Progenitor cell of endocrine pancreas (in vitro differentiated cells): ENCODE data around the gene DTNB. TPM values are rescaled to one million over a fixed set of nuclear protein-coding genes. Genes with fewer than 3 reads are reported as not detected.

ENCODE experiments used
- DNase-seq: peaks from one replicate; pipeline ENCODE4 v3.0.0; 2021; ENCODE audit warnings: low spot score; ENCODE audit not compliant: unreplicated experiment
- H3K27ac Mint-ChIP-seq: 2 replicates; pipeline ENCODE4 v1.8.0; 2021; ENCODE audit warnings: mild to moderate bottlenecking, moderate library complexity, mixed read lengths
- H3K27me3 Mint-ChIP-seq: 2 replicates; pipeline ENCODE4 v1.8.0; 2021; ENCODE audit warnings: mixed read lengths
- H3K36me3 Mint-ChIP-seq: 2 replicates; pipeline ENCODE4 v1.8.0; 2022; ENCODE audit warnings: mixed read lengths; ENCODE audit not compliant: insufficient read depth
- H3K4me1 Mint-ChIP-seq: 2 replicates; pipeline ENCODE4 v1.8.0; 2021; ENCODE audit warnings: low read depth, mixed read lengths
- H3K4me3 Mint-ChIP-seq: 2 replicates; pipeline ENCODE4 v1.8.0; 2021; ENCODE audit warnings: low read depth, mild to moderate bottlenecking, moderate library complexity, mixed read lengths
- H3K9me3 Mint-ChIP-seq: 2 replicates; pipeline ENCODE4 v1.8.0; 2021; ENCODE audit warnings: low read depth, mixed read lengths
- total RNA-seq: library from RNA; stranded (reverse); gene quantifications from 2 replicates; pipeline ENCODE4 v1.2.1, GENCODE V29; 2021
- TF ChIP-seq, protein P1 (sequence below): fragments of 200-600 bp; sonication (generic); IDR thresholded peaks from one replicate; pipeline ENCODE4 v1.5.0; 2021; ENCODE audit warnings: antibody characterized with exemption, mild to moderate bottlenecking; ENCODE audit not compliant: unreplicated experiment

Gene DTNB
- total RNA-seq, 1 donor from 2014 or later: 29.3 TPM

DNA sequence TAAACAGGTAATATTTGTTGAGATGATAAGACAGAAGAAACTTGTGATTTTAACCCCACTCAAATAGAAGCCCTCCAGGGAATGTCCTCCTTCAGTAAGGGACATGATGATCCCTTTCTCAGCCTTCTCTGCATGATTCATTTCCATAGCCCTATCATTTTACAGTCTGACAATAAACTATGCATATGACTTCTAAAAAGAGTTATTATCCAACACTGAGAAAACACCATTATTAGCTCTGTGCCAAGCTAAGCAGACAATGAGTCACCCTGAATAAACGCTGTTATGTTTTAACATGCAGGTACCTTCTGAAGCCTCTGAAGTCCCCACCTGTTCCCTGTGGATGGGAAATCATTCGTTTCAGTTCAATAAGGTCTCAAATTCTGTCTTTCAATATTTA, 54.7 kb downstream of the DTNB start:
- peaks cover 12% of the 10 kb centered on the region for H3K36me3 Mint-ChIP-seq
- TF ChIP-seq, protein P1, sequence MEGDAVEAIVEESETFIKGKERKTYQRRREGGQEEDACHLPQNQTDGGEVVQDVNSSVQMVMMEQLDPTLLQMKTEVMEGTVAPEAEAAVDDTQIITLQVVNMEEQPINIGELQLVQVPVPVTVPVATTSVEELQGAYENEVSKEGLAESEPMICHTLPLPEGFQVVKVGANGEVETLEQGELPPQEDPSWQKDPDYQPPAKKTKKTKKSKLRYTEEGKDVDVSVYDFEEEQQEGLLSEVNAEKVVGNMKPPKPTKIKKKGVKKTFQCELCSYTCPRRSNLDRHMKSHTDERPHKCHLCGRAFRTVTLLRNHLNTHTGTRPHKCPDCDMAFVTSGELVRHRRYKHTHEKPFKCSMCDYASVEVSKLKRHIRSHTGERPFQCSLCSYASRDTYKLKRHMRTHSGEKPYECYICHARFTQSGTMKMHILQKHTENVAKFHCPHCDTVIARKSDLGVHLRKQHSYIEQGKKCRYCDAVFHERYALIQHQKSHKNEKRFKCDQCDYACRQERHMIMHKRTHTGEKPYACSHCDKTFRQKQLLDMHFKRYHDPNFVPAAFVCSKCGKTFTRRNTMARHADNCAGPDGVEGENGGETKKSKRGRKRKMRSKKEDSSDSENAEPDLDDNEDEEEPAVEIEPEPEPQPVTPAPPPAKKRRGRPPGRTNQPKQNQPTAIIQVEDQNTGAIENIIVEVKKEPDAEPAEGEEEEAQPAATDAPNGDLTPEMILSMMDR: no peak
- H3K27ac Mint-ChIP-seq: peak overlapping the region; percentile 0
- peaks cover 6% of the 10 kb centered on the region for H3K9me3 Mint-ChIP-seq
- no peak overlapping the region for H3K4me3 Mint-ChIP-seq
- DNase-seq: no peak
- H3K4me1 Mint-ChIP-seq: peaks cover 33% of the 10 kb centered on the region
- no peaks in the 10 kb centered on the region for H3K27me3 Mint-ChIP-seq

DNA sequence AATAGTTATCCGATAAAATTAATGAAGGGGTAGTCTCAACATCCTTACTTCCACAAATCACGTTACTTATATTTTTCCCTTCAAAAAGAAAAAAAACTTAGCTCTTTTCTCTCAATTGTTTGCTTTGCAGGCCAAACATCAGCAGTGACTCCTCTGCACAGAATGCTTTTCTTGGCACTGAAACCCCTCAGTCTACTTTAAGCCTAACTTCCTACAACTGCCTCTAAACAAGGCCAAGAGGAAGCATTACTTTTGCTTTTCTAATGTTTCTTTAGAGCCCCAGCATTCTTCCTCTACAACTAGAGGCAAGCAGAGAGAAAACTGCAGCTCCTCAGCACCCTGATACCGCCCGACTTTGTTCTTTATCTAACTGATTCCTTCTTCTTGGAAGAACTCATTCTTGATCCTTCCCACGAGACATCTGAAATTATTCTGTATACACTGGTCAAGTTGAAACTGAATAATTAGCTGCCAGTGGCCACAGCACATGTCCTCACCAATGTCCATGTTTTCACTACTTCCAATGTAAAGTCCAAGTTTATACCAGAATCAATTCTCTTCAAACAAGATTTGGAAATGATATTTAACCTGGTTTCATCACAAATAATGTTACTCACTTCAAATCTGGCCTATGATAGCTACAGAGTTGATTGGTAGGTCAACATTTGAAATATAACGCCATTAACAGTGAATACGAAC, 55.3 kb downstream of the DTNB start:
- TF ChIP-seq, protein P1: no peak
- Mint-ChIP-seq H3K27ac (peak overlapping the region; percentile 0), H3K9me3 (peaks cover 6% of the 10 kb centered on the region), H3K4me3 (no peak overlapping the region), H3K27me3 (no peaks in the 10 kb centered on the region), H3K36me3 (peaks cover 14% of the 10 kb centered on the region), H3K4me1 (peaks cover 33% of the 10 kb centered on the region)
- DNase-seq: no peak

DNA sequence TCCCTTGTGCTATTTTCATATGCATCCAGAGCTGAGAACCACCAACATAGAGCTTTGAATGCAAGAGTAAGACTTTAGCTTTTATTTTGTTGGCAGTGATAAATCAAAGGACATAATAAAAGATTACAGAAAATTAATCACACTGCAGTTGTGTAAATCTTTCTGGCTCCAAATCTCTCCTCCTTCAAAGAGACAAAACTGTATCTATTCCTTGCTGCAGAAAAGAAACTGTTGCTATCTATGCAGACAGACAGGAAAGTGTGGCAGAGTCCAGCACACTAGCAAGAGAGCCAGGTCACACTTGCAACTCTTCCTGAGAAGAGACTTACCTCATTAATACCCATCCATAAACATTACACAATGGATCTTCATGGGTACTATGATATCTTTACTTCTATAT, 57.5 kb downstream of the DTNB start:
- DNase-seq: no peak
- Mint-ChIP-seq H3K4me1 (peaks cover 33% of the 10 kb centered on the region), H3K36me3 (peaks cover 16% of the 10 kb centered on the region), H3K4me3 (no peak overlapping the region), H3K27me3 (no peaks in the 10 kb centered on the region), H3K27ac (no peak overlapping the region), H3K9me3 (peaks cover 6% of the 10 kb centered on the region)
- TF ChIP-seq, protein P1: no peak

DNA sequence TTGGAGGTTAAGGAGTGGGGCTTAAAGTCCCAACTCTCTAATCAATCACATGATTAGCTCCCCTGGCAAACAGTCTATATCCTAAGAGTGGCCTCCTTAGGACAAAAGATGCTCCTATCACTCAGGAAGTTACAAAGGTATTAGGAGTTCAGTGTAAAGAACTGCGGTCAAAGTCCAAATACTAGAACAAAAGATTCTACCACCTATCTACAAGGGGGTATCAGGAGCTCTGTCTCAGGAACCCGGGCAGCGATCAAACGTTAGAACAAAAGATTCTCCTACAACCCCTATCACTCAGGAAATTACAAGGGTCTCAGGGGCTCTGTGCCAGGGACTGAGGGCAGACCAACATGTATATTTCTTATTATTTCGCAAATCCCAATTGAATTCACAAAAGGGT, 58.0 kb downstream of the DTNB start:
- Mint-ChIP-seq H3K9me3 (peaks cover 6% of the 10 kb centered on the region), H3K36me3 (peaks cover 16% of the 10 kb centered on the region), H3K4me1 (peaks cover 33% of the 10 kb centered on the region), H3K27ac (peak overlapping the region; percentile 86), H3K27me3 (no peaks in the 10 kb centered on the region), H3K4me3 (peak overlapping the region; percentile 4)
- DNase-seq: no peak
- TF ChIP-seq, protein P1: no peak

DNA sequence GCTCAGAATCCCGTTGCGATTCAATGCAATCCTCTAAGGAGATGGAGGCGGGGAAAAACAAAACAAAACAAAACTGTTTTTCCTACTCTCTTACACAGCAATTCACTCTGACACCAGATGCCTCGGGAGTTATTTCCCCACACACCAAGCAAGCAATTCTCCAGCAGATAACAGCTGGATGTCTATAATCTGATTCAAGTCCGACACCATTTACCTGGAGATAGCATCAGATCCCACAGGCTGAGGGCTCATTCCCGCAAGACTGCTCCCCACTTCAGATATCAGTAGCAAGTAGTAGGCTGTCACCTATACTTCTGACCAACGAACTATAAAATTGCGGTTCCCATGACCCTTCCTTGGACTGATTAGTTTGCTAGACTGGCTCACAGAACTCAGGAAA, 58.7 kb downstream of the DTNB start:
- H3K27me3 Mint-ChIP-seq: no peaks in the 10 kb centered on the region
- H3K27ac Mint-ChIP-seq: peak overlapping the region; percentile 86
- peaks cover 29% of the 10 kb centered on the region for H3K4me1 Mint-ChIP-seq
- H3K9me3 Mint-ChIP-seq: peaks cover 6% of the 10 kb centered on the region
- H3K4me3 Mint-ChIP-seq: no peak overlapping the region
- TF ChIP-seq, protein P1: no peak
- peaks cover 16% of the 10 kb centered on the region for H3K36me3 Mint-ChIP-seq
- DNase-seq: no peak
